ENCODE results near the gene NR1D2.
A peak's percentile ranks its signal among the peaks of the same experiment; 100 is the strongest.

The NR1D2 gene

GRCh38 chr3:23945913-23946687 is 1.0 kb downstream of the NR1D2 start (continued):
- TF ChIP-seq ZBTB11 (tag by site-specific recombination; conservative IDR thresholded peaks at IDR 0.05; ENCODE audit: low read depth) (peak; percentile 40; the same call in 1 of the 2 replicates), ZNF214 (tag by site-specific recombination; IDR thresholded peaks at IDR 0.05; ENCODE audit: borderline replicate concordance) (no peak), GLI4 (tag by site-specific recombination; IDR thresholded peaks at IDR 0.05) (no peak), ZNF501 (tag by site-specific recombination; IDR thresholded peaks at IDR 0.05) (peak; percentile 82; the same call in 1 of the 2 replicates), ZFHX2 (tag by site-specific recombination; conservative IDR thresholded peaks at IDR 0.05) (peak; percentile 95), SP7 (tag by site-specific recombination; IDR thresholded peaks at IDR 0.05) (peak; percentile 88), HOXD13 (CRISPR knock-in tag; IDR thresholded peaks at IDR 0.05; ENCODE audit: borderline replicate concordance) (no peak), ZFP69B (tag by site-specific recombination; IDR thresholded peaks at IDR 0.05) (no peak), ZNF658 (tag by site-specific recombination; IDR thresholded peaks at IDR 0.05) (no peak), RBAK (tag by site-specific recombination; IDR thresholded peaks at IDR 0.05) (no peak), BCL11A (tag by site-specific recombination; IDR thresholded peaks at IDR 0.05; ENCODE audit: low read depth) (no peak; the same call in 1 of the 2 replicates), KLF9 (tag by site-specific recombination; IDR thresholded peaks at IDR 0.05; ENCODE audit: low read depth) (peak; percentile 69; the same call in 1 of the 2 replicates), ZFP41 (tag by site-specific recombination; IDR thresholded peaks at IDR 0.05; ENCODE audit: borderline replicate concordance) (no peak), YY1 (tag by site-specific recombination; IDR thresholded peaks at IDR 0.05) (0 out of 2 replicates have a peak, but pooled peaks have one; percentile 35), ZNF114 (tag by site-specific recombination; IDR thresholded peaks at IDR 0.05) (no peak), ZNF558 (tag by site-specific recombination; IDR thresholded peaks at IDR 0.05) (no peak), ZBTB44 (tag by site-specific recombination; IDR thresholded peaks at IDR 0.05) (peak; percentile 71; the same call in 1 of the 2 replicates), ZBTB26 (tag by site-specific recombination; optimal IDR thresholded peaks at IDR 0.05) (peak; percentile 97), ZBTB1 (tag by site-specific recombination; IDR thresholded peaks at IDR 0.05) (no peak), GLIS1 (tag by site-specific recombination; IDR thresholded peaks at IDR 0.05) (peak; percentile 80), ZIC2 (tag by site-specific recombination; IDR thresholded peaks at IDR 0.05) (peak; percentile 97), KLF8 (tag by site-specific recombination; IDR thresholded peaks at IDR 0.05) (peak; percentile 85; the same call in 1 of the 2 replicates), ZNF561 (tag by site-specific recombination; IDR thresholded peaks at IDR 0.05; ENCODE audit: borderline replicate concordance) (peak; percentile 93), ZNF510 (tag by site-specific recombination; IDR thresholded peaks at IDR 0.05; ENCODE audit: insufficient replicate concordance) (no peak), ZNF2 (tag by site-specific recombination; IDR thresholded peaks at IDR 0.05) (peak; percentile 83), ZEB2 (tag by site-specific recombination; IDR thresholded peaks at IDR 0.05) (peak; percentile 90), ZNF513 (tag by site-specific recombination; IDR thresholded peaks at IDR 0.05) (no peak), HOXA7 (CRISPR knock-in tag; IDR thresholded peaks at IDR 0.05; ENCODE audit: borderline replicate concordance) (no peak), TSHZ1 (tag by site-specific recombination; IDR thresholded peaks at IDR 0.05; ENCODE audit: borderline replicate concordance) (no peak)

Data from HEK293 (cell line).